Naive thymus-derived CD8-positive, alpha-beta T cell (primary cell): ENCODE results near the gene SYPL2. TPM values are rescaled to one million over a fixed set of nuclear protein-coding genes. Genes with fewer than 3 reads are reported as not detected.
A peak's percentile ranks its signal among the peaks of the same experiment; 100 is the strongest.

Source experiments
- ATAC-seq, 2 donors: fragments of 150-1000 bp; cut with Tn5 transposase in 1 of 2; sonication (Bioruptor Pico), chemical (Tn5 transposase) in 1 of 2; 1 replicate in 1 of 2; 2 replicates in 1 of 2; pipeline ENCODE4 v1.10.0; 2021; ENCODE audit warnings: mild to moderate bottlenecking in 2 of 2, moderate library complexity in 2 of 2
- POLR2A ChIA-PET: fragments of 350-600 bp; sonication (Branson Sonifier 250); formaldehyde crosslinking; loops from one replicate; lab custom pipeline; 2021; ENCODE audit warnings: antibody characterized with exemption; lab: Charles Lee
- DNase-seq, 10 donors: peaks; one replicate each; pipeline versions ENCODE4 v3.0.0 to v3.0.0-alpha.2; 2020 to 2022
- H3K27ac Mint-ChIP-seq, 10 donors: one replicate each; pipeline ENCODE4 v1.8.0; 2020 to 2022; ENCODE audit warnings: mild to moderate bottlenecking in 10 of 10, mixed read lengths in 10 of 10, moderate library complexity in 4 of 10, inconsistent platforms in 1 of 10
- H3K27me3 Mint-ChIP-seq, 5 donors: one replicate each; pipeline ENCODE4 v1.8.0; 2021 to 2022; ENCODE audit warnings: mixed read lengths in 5 of 5
- H3K36me3 Mint-ChIP-seq, 3 donors: one replicate each; pipeline ENCODE4 v1.8.0; 2020 to 2022; ENCODE audit warnings: mixed read lengths in 3 of 3, mild to moderate bottlenecking in 2 of 3, inconsistent platforms in 1 of 3
- H3K4me1 Mint-ChIP-seq, 4 donors: one replicate each; pipeline ENCODE4 v1.8.0; 2021 to 2022; ENCODE audit warnings: mixed read lengths in 4 of 4
- H3K4me3 Mint-ChIP-seq, 10 donors: one replicate each; pipeline ENCODE4 v1.8.0; 2020 to 2022; ENCODE audit warnings: mild to moderate bottlenecking in 10 of 10, mixed read lengths in 10 of 10, moderate library complexity in 6 of 10, inconsistent platforms in 1 of 10
- H3K9me3 Mint-ChIP-seq, 9 donors: one replicate each; pipeline ENCODE4 v1.8.0; 2020 to 2022; ENCODE audit warnings: mixed read lengths in 9 of 9, mild to moderate bottlenecking in 3 of 9, inconsistent platforms in 1 of 9, moderate library complexity in 1 of 9
- polyA plus RNA-seq, 3 donors: library from polyadenylated mRNA; unstranded; fragments of 300-500 nt; fragmentation: Illumina TruSeq; gene quantifications; one replicate each; pipeline ENCODE4 v1.2.3, GENCODE V29; 2021
- total RNA-seq, 8 experiments: library from RNA in 2 of 8; stranded (reverse) in 2 of 8; gene quantifications; one replicate each; pipeline ENCODE4 v1.2.3 and lab custom pipeline; 2021 to 2026

The SYPL2 gene
- total and polyA plus RNA-seq, 5 experiments from 2014 or later = 0.22 TPM; not detected in 4

GRCh38 chr1:109508001-109508872 is 41.9 kb downstream of the SYPL2 start:
- Mint-ChIP-seq H3K27ac (peak overlapping the region; percentile 93 to 99 (median 94)), H3K27me3 (no peaks in the 10 kb centered on the region), H3K9me3 (peaks cover 0 to 23% (median 5%) of the 10 kb centered on the region in 9 donors), H3K36me3 (peaks cover 11 to 30% (median 28%) of the 10 kb centered on the region in 3 donors), H3K4me1 (peaks cover 40 to 80% (median 74%) of the 10 kb centered on the region in 4 donors), H3K4me3 (peak overlapping the region; percentile 88 to 97 (median 93))
- no peak for ATAC-seq
- POLR2A ChIA-PET = interaction anchor here (1.4 to 22.6 kb wide), 4 partner anchors 12 to 26 kb away, joined by 3 to 462 read pairs (median 176); partner anchors contain the start of genes ATXN7L2, CYB561D1 and GPR61
- no peak for DNase-seq

- no peaks in the 10 kb centered on the region for H3K27me3 Mint-ChIP-seq
- ATAC-seq = peak in 1 of 2 donors; percentile 19
- no peak for DNase-seq
- peaks cover 0 to 23% (median 5%) of the 10 kb centered on the region in 9 donors for H3K9me3 Mint-ChIP-seq
- POLR2A ChIA-PET = interaction anchor here (0.8 to 22.6 kb wide), 5 partner anchors 11 to 82 kb away, joined by 3 to 462 read pairs (median 16); partner anchors contain the start of genes ATXN7L2, CYB561D1, GPR61 and PSMA5
- peak overlapping the region; percentile 88 to 97 (median 93) for H3K4me3 Mint-ChIP-seq
- H3K36me3 Mint-ChIP-seq = peaks cover 11 to 30% (median 28%) of the 10 kb centered on the region in 3 donors
- H3K4me1 Mint-ChIP-seq = peaks cover 40 to 79% (median 73%) of the 10 kb centered on the region in 4 donors
- peak overlapping the region; percentile 93 to 99 (median 94) for H3K27ac Mint-ChIP-seq
Observed at GRCh38 chr1:109508873-109509175, 42.5 kb downstream of the SYPL2 start.

GRCh38 chr1:109509176-109510134 is 43.1 kb downstream of the SYPL2 start, which contains the start of gene AMIGO1:
Gene AMIGO1, minus strand, starts transcription at chr1:109509727. Its CDS starts 815 bp downstream, at chr1:109508912.
- H3K4me1 Mint-ChIP-seq = peaks cover 38 to 73% (median 68%) of the 10 kb centered on the region in 4 donors
- POLR2A ChIA-PET = interaction anchor here (0.6 to 22.6 kb wide), 11 partner anchors 9 to 115 kb away, joined by 3 to 462 read pairs (median 4); partner anchors contain the start of genes ATXN7L2, CYB561D1, GNAI3 and GPR61
- H3K4me3 Mint-ChIP-seq = peak within 1 kb of the TSS; percentile 90 to 98 (median 96)
- peak within 1 kb of the TSS; percentile 94 to 99 (median 97) for H3K27ac Mint-ChIP-seq
- H3K36me3 Mint-ChIP-seq = peaks cover 11 to 30% (median 28%) of the 10 kb centered on the region in 3 donors
- DNase-seq (peak; percentile 46 to 79 (median 68)), ATAC-seq (peak; percentile 68 to 78)
- no peaks in the 10 kb centered on the region for H3K27me3 Mint-ChIP-seq
- H3K9me3 Mint-ChIP-seq = peaks cover 0 to 23% (median 5%) of the 10 kb centered on the region in 9 donors

- H3K9me3 Mint-ChIP-seq = no peaks in the 10 kb centered on the region
Observed at GRCh38 chr1:109513110-109513710, 46.9 kb downstream of the SYPL2 start.

GRCh38 chr1:109514846-109515245 is 48.5 kb downstream of the SYPL2 start:
- DNase-seq (no peak), ATAC-seq (no peak)
- Mint-ChIP-seq H3K9me3 (no peaks in the 10 kb centered on the region), H3K4me3 (no peak overlapping the region), H3K36me3 (peaks cover 0 to under 1% (median 0%) of the 10 kb centered on the region in 3 donors), H3K27ac (peak overlapping the region in 1 of 10 donors; percentile 27), H3K27me3 (no peaks in the 10 kb centered on the region), H3K4me1 (peaks cover 16 to 42% (median 24%) of the 10 kb centered on the region in 4 donors)
- POLR2A ChIA-PET = interaction anchor here (21.0 kb wide), 1 partner anchor 19 kb away, joined by 337 read pairs; the partner anchor contains the start of gene CYB561D1

More at GRCh38 chr1:109513110-109513710, 46.9 kb downstream of the SYPL2 start:
- Mint-ChIP-seq H3K4me1 (peaks cover 23 to 53% (median 35%) of the 10 kb centered on the region in 4 donors), H3K27ac (no peak overlapping the region), H3K36me3 (peaks cover 2 to 7% (median 6%) of the 10 kb centered on the region in 3 donors), H3K27me3 (no peaks in the 10 kb centered on the region), H3K4me3 (no peak overlapping the region)
- ATAC-seq = no peak
- no peak for DNase-seq
- POLR2A ChIA-PET = interaction anchor here (1.0 to 21.0 kb wide), 3 partner anchors 11 to 30 kb away, joined by 3 to 337 read pairs (median 8); partner anchors contain the start of gene CYB561D1

GRCh38 chr1:109516872-109517271 is 50.5 kb downstream of the SYPL2 start:
- ATAC-seq (no peak), DNase-seq (no peak)
- H3K9me3 Mint-ChIP-seq = no peaks in the 10 kb centered on the region
- peaks cover 0 to 3% (median 0%) of the 10 kb centered on the region in 5 donors for H3K27me3 Mint-ChIP-seq
- H3K4me1 Mint-ChIP-seq = peaks cover 2 to 27% (median 8%) of the 10 kb centered on the region in 4 donors
- H3K4me3 Mint-ChIP-seq = no peak overlapping the region
- no peaks in the 10 kb centered on the region for H3K36me3 Mint-ChIP-seq
- POLR2A ChIA-PET = interaction anchor here (1.9 to 21.0 kb wide), 2 partner anchors 15 to 21 kb away, joined by 6 to 337 read pairs; partner anchors contain the start of gene CYB561D1
- no peak overlapping the region for H3K27ac Mint-ChIP-seq

- Mint-ChIP-seq H3K9me3 (no peaks in the 10 kb centered on the region), H3K4me3 (no peak overlapping the region), H3K27me3 (peaks cover 0 to 3% (median 0%) of the 10 kb centered on the region in 5 donors), H3K27ac (no peak overlapping the region), H3K4me1 (peaks cover 2 to 23% (median 6%) of the 10 kb centered on the region in 4 donors), H3K36me3 (no peaks in the 10 kb centered on the region)
- POLR2A ChIA-PET = interaction anchor here (0.7 to 21.0 kb wide), 3 partner anchors 14 to 31 kb away, joined by 3 to 337 read pairs (median 6); partner anchors contain the start of gene CYB561D1
- no peak for ATAC-seq
- no peak for DNase-seq
Observed at GRCh38 chr1:109517337-109517736, 51.0 kb downstream of the SYPL2 start.

GRCh38 chr1:109521002-109521951 is 54.9 kb downstream of the SYPL2 start:
- peak overlapping the region in 2 of 10 donors; percentile 23 to 32 for H3K27ac Mint-ChIP-seq
- peaks cover 0 to 4% (median 0%) of the 10 kb centered on the region in 5 donors for H3K27me3 Mint-ChIP-seq
- no peaks in the 10 kb centered on the region for H3K9me3 Mint-ChIP-seq
- no peak for ATAC-seq
- POLR2A ChIA-PET = interaction anchor here (0.9 to 1.2 kb wide), 3 partner anchors 11 to 13 kb away, joined by 3 to 5 read pairs (median 3); no protein-coding TSS in a partner anchor
- no peak overlapping the region for H3K4me3 Mint-ChIP-seq
- no peak for DNase-seq
- no peaks in the 10 kb centered on the region for H3K36me3 Mint-ChIP-seq
- H3K4me1 Mint-ChIP-seq = peaks cover 0 to 12% (median 3%) of the 10 kb centered on the region in 4 donors

GRCh38 chr1:109522026-109522425 is 55.7 kb downstream of the SYPL2 start:
- Mint-ChIP-seq H3K4me1 (peaks cover 0 to 5% (median 3%) of the 10 kb centered on the region in 4 donors), H3K9me3 (no peaks in the 10 kb centered on the region), H3K27ac (no peak overlapping the region), H3K27me3 (peaks cover 0 to 4% (median 0%) of the 10 kb centered on the region in 5 donors), H3K36me3 (no peaks in the 10 kb centered on the region), H3K4me3 (no peak overlapping the region)
- DNase-seq (no peak), ATAC-seq (no peak)
- POLR2A ChIA-PET = interaction anchor here (0.9 kb wide), 1 partner anchor 10 kb away, joined by 3 read pairs; no protein-coding TSS in a partner anchor

GRCh38 chr1:109523706-109524105 is 57.4 kb downstream of the SYPL2 start:
- POLR2A ChIA-PET = interaction anchor here (0.6 to 1.3 kb wide), 4 partner anchors 13 to 29 kb away, joined by 3 to 4 read pairs (median 3); partner anchors contain the start of genes AMIGO1 and CYB561D1
- H3K27me3 Mint-ChIP-seq = peaks cover 0 to 4% (median 0%) of the 10 kb centered on the region in 5 donors
- no peaks in the 10 kb centered on the region for H3K9me3 Mint-ChIP-seq
- peak overlapping the region in 1 of 10 donors; percentile 66 for H3K27ac Mint-ChIP-seq
- H3K36me3 Mint-ChIP-seq = no peaks in the 10 kb centered on the region
- no peak for DNase-seq
- no peak overlapping the region for H3K4me3 Mint-ChIP-seq
- peaks cover 0 to 12% (median 3%) of the 10 kb centered on the region in 4 donors for H3K4me1 Mint-ChIP-seq
- no peak for ATAC-seq
